AG10803 (cell line): ENCODE measurements around the gene NRGN.
A peak's percentile ranks its signal among the peaks of the same experiment; 100 is the strongest.

Experiments used
- DNase-seq: peaks from one replicate; pipeline ENCODE4 v3.0.0; 2010; ENCODE audit warnings: low read depth
- H3K4me3 ChIP-seq: 2 replicates; pipeline ENCODE4 v1.5.1; 2011; ENCODE audit warnings: mild to moderate bottlenecking, low read length, control low read depth
- TF ChIP-seq, protein P1 (sequence below): conservative IDR thresholded peaks from 2 replicates; pipeline ENCODE4 v1.5.1; 2011; ENCODE audit warnings: mild to moderate bottlenecking, low read length, control low read depth, inconsistent platforms

NRGN gene

DNA sequence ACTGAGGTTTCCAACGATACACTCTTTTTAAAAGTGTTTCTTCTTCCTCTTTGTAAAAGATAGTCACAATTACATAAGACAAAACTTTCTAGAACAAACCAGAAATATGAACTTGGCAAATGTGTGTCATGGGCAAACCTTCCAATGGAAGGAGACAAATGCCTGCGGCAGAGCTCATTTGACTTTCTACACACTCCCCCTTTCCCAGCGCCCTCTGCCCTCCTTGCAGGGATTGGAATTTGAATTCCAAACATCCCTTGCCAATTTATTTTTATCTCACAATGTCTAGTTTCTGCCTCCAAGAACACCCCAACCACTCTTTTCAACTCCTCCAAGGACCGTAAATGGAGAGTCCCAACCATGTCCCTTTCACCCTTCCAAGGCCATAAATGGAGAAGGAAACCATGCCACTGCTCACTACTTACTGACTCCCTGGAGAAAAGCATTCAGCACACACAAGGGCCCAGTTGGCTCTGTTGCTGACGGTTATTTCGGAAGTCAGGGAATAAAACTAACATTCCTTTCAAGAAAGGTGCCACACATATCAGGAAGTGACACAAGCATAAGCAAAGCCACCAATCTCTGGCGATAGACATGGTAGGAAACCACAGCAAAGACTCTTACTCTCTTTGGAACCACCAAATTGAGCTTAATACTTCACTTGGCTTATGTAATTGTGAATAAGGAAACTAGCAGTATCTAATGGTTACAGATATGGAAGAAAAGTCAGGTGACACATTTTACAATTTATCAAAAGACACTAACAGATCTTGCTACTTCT is 37.3 kb downstream of the NRGN start:
- TF ChIP-seq, protein P1, sequence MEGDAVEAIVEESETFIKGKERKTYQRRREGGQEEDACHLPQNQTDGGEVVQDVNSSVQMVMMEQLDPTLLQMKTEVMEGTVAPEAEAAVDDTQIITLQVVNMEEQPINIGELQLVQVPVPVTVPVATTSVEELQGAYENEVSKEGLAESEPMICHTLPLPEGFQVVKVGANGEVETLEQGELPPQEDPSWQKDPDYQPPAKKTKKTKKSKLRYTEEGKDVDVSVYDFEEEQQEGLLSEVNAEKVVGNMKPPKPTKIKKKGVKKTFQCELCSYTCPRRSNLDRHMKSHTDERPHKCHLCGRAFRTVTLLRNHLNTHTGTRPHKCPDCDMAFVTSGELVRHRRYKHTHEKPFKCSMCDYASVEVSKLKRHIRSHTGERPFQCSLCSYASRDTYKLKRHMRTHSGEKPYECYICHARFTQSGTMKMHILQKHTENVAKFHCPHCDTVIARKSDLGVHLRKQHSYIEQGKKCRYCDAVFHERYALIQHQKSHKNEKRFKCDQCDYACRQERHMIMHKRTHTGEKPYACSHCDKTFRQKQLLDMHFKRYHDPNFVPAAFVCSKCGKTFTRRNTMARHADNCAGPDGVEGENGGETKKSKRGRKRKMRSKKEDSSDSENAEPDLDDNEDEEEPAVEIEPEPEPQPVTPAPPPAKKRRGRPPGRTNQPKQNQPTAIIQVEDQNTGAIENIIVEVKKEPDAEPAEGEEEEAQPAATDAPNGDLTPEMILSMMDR: no peak
- no peak overlapping the region for H3K4me3 ChIP-seq
- DNase-seq: no peak

DNA sequence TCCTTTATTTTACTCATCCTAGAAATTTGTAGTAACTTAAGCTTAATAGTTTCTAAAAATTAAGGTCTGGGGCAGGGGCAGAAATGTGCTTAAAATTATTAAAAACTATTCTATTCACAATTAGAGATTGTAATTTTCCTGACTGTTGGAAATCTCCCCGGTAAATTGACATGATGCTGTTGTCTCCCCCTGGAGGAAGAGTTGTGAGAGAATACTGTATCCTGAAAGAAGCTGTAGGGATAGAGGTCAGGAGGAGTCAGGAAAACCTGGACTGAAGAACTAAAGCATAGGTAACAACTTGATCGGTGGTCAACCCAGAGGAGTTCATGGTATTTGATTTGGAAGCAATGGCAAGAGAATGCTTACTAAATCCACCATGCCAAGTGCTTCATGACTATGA is 38.5 kb downstream of the NRGN start:
- DNase-seq: no peak
- no peak overlapping the region for H3K4me3 ChIP-seq
- TF ChIP-seq, protein P1: no peak

DNA sequence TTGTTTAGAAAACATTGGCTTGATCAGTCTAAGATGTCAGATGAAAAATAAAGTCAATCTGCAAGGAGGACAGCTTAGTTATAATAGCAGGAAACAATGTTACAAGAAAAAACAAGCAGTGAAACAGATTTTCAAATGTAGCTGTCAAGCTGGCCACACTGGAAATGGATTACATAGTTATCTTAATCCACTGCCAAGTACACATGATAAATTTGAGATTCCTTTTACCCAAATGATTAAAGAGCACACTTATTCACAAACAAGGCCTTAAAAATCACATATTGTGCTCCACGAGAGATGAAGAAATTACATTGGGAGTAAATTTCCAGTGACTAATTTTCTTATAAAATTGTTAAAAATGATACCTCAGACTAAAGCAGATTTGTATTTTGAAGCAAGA is 39.8 kb downstream of the NRGN start:
- TF ChIP-seq, protein P1: no peak
- DNase-seq: no peak
- no peak overlapping the region for H3K4me3 ChIP-seq

DNA sequence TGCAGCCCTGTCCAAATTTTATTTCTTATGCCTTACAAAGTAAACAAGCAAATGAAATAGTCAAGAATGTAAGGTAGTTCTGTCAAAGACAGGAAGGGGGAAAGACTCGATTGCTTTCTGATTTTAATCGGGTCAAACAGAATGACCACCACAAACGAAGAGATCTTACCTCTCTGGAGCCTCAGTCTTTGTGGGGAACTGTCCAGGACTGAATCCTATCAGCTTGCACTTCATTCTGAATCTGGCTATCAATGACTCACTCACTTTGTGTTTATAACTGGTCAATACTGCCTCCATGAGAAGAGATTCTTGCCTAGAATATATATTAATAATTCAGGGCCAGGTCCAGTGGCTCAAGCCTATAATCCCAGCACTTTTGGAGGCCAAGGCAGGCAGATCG is 43.3 kb downstream of the NRGN start:
- DNase-seq: no peak
- TF ChIP-seq, protein P1: no peak
- no peak overlapping the region for H3K4me3 ChIP-seq

DNA sequence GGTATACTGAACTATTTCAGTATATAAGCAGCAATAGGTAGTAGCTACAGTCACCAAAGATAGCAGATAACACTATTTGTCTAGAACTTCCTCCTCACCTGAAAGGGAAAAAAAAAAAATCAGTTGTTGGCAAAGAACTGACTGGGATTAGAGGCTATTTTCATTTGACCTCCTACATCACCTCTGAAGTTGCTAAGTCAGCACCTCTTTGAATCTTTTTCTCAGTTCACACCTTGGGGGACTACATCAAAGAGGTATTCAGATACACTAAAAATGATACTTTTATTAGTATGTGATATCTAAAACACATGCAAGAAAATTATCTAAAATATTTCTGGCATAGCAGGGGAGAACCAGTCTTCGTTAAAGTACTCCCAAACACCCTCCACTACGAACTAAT is 44.3 kb downstream of the NRGN start:
- no peak for DNase-seq
- H3K4me3 ChIP-seq: no peak overlapping the region
- TF ChIP-seq, protein P1: no peak

DNA sequence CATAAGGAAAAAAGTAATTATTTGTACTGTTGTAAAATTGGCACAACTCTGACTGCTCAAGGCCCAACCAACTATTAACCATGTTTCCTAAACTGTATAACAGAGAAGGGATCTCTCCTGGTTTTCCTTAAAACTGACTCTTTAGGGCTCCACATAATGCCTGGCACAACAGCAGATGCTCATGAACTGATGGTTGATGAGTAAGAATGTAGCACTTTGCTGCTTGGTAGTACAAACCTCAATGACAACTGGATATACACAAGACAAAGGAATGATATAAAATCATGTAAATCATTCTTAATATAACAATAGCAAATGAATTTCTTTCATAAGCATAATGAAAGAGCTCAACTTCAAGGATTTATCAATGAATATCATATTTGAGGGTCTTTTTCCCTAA is 48.8 kb downstream of the NRGN start:
- H3K4me3 ChIP-seq: no peak overlapping the region
- peak; percentile 28 for DNase-seq
- TF ChIP-seq, protein P1: no peak

DNA sequence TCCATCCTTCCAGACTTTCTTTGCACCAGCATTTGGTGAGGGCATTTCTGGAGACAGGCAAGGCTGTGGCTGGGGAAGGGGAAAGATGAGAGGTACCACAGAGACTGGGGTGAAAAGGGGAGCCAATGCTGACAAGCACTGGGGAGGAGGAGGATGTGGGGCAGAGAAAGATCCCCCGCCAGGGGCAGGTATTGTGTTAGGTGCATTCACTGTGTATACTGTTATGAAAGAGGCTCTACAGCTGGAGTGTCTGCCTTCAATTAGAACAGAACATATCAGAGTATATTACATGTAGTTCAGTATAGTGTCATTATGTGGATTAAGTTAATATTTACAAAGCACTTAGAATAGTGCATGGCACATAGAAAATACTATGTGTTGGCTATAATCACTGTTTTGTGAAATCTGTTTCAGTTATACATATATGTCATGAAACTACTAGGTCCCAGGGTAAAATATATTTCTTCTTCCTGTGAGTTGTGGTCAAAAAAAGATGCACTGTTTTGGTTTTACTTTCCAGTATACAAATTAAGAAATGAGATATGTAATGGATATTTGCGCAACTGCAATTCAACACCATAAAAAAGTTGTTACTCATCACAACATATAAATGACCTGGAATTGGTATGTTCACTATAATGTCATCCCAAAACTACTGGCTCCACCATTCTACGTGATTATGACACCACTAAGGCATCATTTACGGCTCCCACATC is 52.0 kb downstream of the NRGN start:
- TF ChIP-seq, protein P1: no peak
- H3K4me3 ChIP-seq: no peak overlapping the region

More for the DNA sequence above, 52.0 kb downstream of the NRGN start:
- peak; percentile 18 for DNase-seq
